Ovary (tissue), 9 donors: ENCODE measurements around the gene SWAP70. TPM values are rescaled to one million over a fixed set of nuclear protein-coding genes. Genes with fewer than 3 reads are reported as not detected.

Experiments
- DNase-seq, 5 donors: peaks; one replicate each; pipeline ENCODE4 v3.0.0-alpha.2; 2019 to 2020
- H3K27ac ChIP-seq, 2 donors: fragments of 200-600 bp; one replicate each; pipeline versions ENCODE4 v1.5.1 to v1.8.0; 2019 to 2022
- H3K27me3 ChIP-seq: fragments of 200-600 bp; one replicate; pipeline ENCODE4 v1.8.0; 2022
- H3K36me3 ChIP-seq: fragments of 200-600 bp; sonication (generic); one replicate; pipeline ENCODE4 v1.5.1; 2019
- H3K4me1 ChIP-seq: one replicate; pipeline ENCODE4 v1.8.1; 2013; ENCODE audit warnings: mild to moderate bottlenecking, moderate library complexity; ENCODE audit not compliant: insufficient read depth
- H3K4me3 ChIP-seq: fragments of 200-600 bp; sonication (generic); one replicate; pipeline ENCODE4 v1.5.1; 2017
- H3K9me3 ChIP-seq, 2 donors: fragments of 200-600 bp in 1 of 2; sonication (generic) in 1 of 2; one replicate each; pipeline versions ENCODE4 v1.5.1 to v1.8.1; 2013 to 2019; ENCODE audit warnings: mild to moderate bottlenecking in 1 of 2, moderate library complexity in 1 of 2
- EP300 ChIP-seq: sonication (generic); formaldehyde crosslinking; IDR thresholded peaks from one replicate; pipeline ENCODE4 v1.6.1; 2017; ENCODE audit warnings: antibody characterized with exemption
- POLR2A ChIP-seq: fragments of 450-650 bp; IDR thresholded peaks from one replicate; pipeline ENCODE4 v1.6.1; 2017; ENCODE audit warnings: antibody characterized with exemption, mild to moderate bottlenecking, moderate library complexity
- WGBS, 3 donors: extraction: QIAGEN DNeasy Blood & Tissue Kit in 1 of 3; methylation state at CpG; one replicate each; pipeline versions ENCODE4 v1.1.5 to v1.1.7; 2013 to 2017; 5-methylcytosine and 5-hydroxymethylcytosine counted together
- intact Hi-C, 4 donors: fragments of 100-400 bp; cut with DNase I; formaldehyde crosslinking; loops; one replicate each; pipeline versions ENCODE4 v1.11.0 to v1.15.1; 2022 to 2023
- polyA plus RNA-seq, 2 donors: library from polyadenylated mRNA; stranded (reverse); fragments of 200-250 nt in 1 of 2; fragments of 350-450 nt in 1 of 2; fragmentation: Illumina TruSeq in 1 of 2; extraction: RNeasy Lipid Tissue Mini Kit (QIAGEN cat#74804) in 1 of 2; gene quantifications; one replicate each; pipeline ENCODE4 v1.2.3, GENCODE V29; 2013 to 2014
- total RNA-seq, 7 donors: library from RNA; depleted of rRNA in 2 of 7; stranded (reverse); fragments of >200 nt in 2 of 7; fragmentation: NEBNext Ultra II Directional in 3 of 7; extraction: Animal tissue kit (Norgen Biotek cat#: 25700) in 3 of 7; gene quantifications; one replicate each; pipeline versions ENCODE4 v1.1.0 to v1.2.4, GENCODE V29; 2016 to 2023
- TF ChIP-seq, protein P1 (sequence below), 3 donors: fragments of 450-650 bp in 2 of 3; fragments of 200-600 bp in 1 of 3; IDR thresholded peaks; one replicate each; pipeline versions ENCODE4 v1.5.1 to v1.8.0; 2016 to 2022; ENCODE audit warnings: antibody characterized with exemption in 3 of 3, mild to moderate bottlenecking in 1 of 3
- donor health status: DM: no; HTN: no; CAD: no; lungs with moderate emphysema.
- donor health status: DM: no; HTN: no; CAD: no.
- donor health status: Bipolar disorder and iron deficiency.
- donor health status: DM: yes; HTN: yes; CAD: no.
- donor health status: DM: no; HTN: no; CAD: no.
- donor health status: DM: yes; HTN: yes; CAD: no.

Gene SWAP70
- total and polyA plus RNA-seq, 9 donors, result 14.1 to 23.7 (median 19.8) TPM

DNA sequence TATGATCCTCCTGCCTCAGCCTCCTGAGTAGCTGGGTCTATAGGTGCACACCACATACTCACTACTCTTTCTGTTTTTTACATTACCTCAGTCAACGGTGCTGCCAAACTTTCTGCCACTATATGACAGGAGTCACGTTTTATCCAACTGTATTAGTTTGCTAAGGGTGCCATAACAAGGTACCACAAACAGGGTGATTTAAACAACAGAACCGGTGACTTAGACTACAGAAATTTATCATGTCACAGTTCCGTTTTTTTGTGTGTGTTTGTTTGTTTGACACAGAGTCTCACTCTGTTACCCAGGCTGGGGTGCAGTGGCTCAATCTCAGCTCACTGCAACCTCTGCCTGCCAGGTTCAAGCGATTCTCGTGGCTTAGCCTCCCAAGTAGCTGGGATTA, 6.3 kb upstream of the SWAP70 start:
- H3K9me3 ChIP-seq, result no peaks in the 10 kb centered on the region
- H3K27ac ChIP-seq, result no peak overlapping the region
- DNase-seq, result no peak
- no peaks in the 10 kb centered on the region for H3K4me1 ChIP-seq
- no peak overlapping the region for H3K4me3 ChIP-seq
- H3K27me3 ChIP-seq, result no peaks in the 10 kb centered on the region
- H3K36me3 ChIP-seq, result no peaks in the 10 kb centered on the region
- TF ChIP-seq POLR2A, result no peak
- TF ChIP-seq, protein P1, sequence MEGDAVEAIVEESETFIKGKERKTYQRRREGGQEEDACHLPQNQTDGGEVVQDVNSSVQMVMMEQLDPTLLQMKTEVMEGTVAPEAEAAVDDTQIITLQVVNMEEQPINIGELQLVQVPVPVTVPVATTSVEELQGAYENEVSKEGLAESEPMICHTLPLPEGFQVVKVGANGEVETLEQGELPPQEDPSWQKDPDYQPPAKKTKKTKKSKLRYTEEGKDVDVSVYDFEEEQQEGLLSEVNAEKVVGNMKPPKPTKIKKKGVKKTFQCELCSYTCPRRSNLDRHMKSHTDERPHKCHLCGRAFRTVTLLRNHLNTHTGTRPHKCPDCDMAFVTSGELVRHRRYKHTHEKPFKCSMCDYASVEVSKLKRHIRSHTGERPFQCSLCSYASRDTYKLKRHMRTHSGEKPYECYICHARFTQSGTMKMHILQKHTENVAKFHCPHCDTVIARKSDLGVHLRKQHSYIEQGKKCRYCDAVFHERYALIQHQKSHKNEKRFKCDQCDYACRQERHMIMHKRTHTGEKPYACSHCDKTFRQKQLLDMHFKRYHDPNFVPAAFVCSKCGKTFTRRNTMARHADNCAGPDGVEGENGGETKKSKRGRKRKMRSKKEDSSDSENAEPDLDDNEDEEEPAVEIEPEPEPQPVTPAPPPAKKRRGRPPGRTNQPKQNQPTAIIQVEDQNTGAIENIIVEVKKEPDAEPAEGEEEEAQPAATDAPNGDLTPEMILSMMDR (IDR thresholded peaks at IDR 0.05), result no peak
- no peak for TF ChIP-seq EP300
- 88 to 93% (median 89%) methylated on average over 6 of the region's 6 CpGs for WGBS, 3 donors
- intact Hi-C loops, result loop anchor here in 1 of 4 donors (10.0 kb wide), 1 partner anchor 77 kb away; no protein-coding TSS in a partner anchor

DNA sequence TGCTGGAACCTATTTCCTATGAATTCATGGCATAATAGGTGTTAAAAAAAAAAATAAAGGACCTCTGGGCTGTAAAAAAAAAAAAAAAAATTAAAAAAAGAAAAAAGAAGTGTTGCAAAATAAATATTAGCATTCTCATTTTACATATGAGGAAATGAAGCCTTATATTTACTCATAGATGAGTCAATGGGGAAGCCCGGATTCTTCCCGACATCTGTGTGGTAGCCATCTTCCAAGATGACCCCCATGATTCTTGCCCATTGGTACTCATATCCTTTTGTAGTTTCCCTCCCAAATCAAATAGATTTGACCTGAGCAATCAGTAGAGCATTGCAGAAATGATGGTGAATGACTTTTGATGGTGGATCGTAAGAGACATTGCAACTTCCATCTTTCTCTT, 3.0 kb upstream of the SWAP70 start:
- TF ChIP-seq EP300 (no peak), POLR2A (no peak)
- TF ChIP-seq, protein P1 (IDR thresholded peaks at IDR 0.05), result no peak
- DNase-seq, result no peak
- WGBS, 3 donors, result 92 to 99% (median 98%) methylated on average over 3 of the region's 3 CpGs
- Histone ChIP-seq H3K9me3 (no peaks in the 10 kb centered on the region), H3K27ac (no peak overlapping the region), H3K36me3 (no peaks in the 10 kb centered on the region), H3K27me3 (no peaks in the 10 kb centered on the region), H3K4me1 (peaks cover 1% of the 10 kb centered on the region), H3K4me3 (no peak overlapping the region)
- intact Hi-C loops, result no loop called here

DNA sequence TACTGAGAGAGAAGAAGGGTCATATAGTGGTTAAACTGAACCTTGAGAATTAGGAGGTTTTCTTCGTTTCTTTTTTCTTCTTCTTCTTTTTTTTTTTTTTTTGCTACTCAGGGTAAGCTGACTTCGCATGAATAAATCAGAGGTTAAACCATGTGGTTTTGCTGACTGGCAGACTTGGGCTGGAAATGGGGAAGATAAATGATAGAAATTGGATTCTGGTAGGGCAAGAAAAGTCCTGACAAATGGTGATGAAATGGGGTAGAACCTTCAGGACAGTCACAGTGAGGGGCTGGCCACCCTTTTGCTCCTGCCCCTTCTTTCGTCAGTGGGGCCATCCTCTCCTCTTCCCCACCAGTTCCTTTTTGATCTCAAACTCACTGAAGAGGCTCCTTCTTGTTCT, 1.6 kb upstream of the SWAP70 start:
- Histone ChIP-seq H3K27ac (no peak overlapping the region), H3K36me3 (no peaks in the 10 kb centered on the region), H3K27me3 (no peaks in the 10 kb centered on the region), H3K4me3 (no peak overlapping the region), H3K9me3 (no peaks in the 10 kb centered on the region), H3K4me1 (peaks cover 1% of the 10 kb centered on the region)
- no peak for TF ChIP-seq POLR2A
- TF ChIP-seq, protein P1 (IDR thresholded peaks at IDR 0.05), result no peak
- no peak for TF ChIP-seq EP300
- intact Hi-C loops, result no loop called here
- WGBS, 3 donors, result 48 to 59% (median 56%) methylated on average over 3 of the region's 3 CpGs
- no peak for DNase-seq

DNA sequence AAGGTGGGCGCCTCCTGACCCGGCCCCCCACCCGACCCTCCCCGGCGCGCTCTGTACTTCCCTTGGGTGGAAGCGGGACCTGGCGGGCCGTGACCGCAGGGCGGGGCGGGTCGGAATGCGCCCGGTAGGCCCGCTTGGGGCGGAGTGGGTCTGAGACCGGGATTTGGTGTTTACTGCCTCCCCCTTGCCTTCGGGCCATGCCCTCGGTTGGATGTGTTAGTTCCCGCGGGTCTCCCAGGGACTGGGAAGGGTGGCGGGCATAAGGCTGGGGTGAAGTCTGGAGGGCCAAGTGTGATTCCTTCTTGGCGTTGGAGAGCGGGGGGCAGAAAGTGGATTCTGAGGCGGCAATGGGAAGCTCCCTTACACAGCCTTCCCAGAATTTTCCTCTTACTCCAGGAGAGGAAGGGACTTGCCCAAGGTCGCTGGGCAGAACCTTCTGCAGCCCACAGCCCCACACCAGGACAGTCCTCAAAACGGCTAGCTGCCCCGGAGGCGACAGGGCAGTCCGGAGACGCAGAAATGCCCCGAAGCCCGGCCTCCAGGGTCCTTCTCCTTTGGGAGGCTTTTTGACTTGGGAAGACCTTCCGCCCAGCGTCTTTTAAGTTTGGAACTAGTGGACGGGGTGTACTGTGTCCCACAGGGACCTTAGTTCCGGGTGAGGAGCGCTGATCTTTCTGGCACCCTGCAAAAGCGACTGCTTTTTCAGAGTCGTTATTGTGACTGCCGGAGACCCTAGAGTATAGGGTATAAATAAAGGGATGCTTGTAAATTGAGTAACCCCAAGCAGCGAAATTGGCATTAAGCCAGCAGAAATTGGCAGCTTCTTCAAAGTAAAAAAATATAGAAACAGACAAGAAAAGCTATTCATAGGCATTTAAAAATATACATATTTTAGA, 647 bp downstream of the SWAP70 start:
- Histone ChIP-seq H3K9me3 (no peaks in the 10 kb centered on the region), H3K27ac (peak overlapping the region; percentile 49 to 70), H3K4me1 (peaks cover 1% of the 10 kb centered on the region), H3K27me3 (no peaks in the 10 kb centered on the region), H3K36me3 (no peaks in the 10 kb centered on the region), H3K4me3 (peak overlapping the region; percentile 76)
- TF ChIP-seq, protein P1 (IDR thresholded peaks at IDR 0.05), result no peak
- TF ChIP-seq POLR2A, result peak; percentile 5
- intact Hi-C loops, result no loop called here
- DNase-seq, result peak in 3 of 5 donors; percentile 23 to 49 (median 31)
- WGBS, 3 donors, result 2 to 4% (median 3%) methylated on average over 41 to 43 of the region's 43 CpGs
